Ramos (cell line): ENCODE data around the gene DHRS12.

Experiments used
- in situ Hi-C: fragments of 300-500 bp; cut with MboI; formaldehyde crosslinking; loops from one replicate; pipeline ENCODE4 v1.14.3; 2022; ENCODE audit warnings: low sequenced_read_pairs; ENCODE audit not compliant: unreplicated experiment

The DHRS12 gene

DNA sequence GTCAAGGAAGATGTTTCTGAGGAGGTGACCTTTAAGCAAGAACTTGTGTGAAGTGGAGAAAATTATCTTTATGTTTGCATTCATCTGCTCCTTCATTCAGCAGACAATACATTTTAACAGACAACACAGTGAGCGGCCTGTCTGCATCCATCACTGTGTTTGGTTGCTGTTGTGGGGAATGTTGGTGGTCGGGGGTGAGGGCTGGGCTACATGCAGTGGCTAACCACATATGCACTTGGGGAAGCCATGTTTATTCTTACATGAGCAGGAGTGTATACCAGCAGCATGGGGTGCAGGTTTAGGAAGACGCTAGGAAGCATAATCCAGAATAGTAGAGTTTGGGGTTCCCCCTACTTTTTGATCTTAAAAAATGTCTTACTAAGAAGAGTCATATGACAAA, 66.4 kb downstream of the DHRS12 start:
- in situ Hi-C loops, result no loop called here

DNA sequence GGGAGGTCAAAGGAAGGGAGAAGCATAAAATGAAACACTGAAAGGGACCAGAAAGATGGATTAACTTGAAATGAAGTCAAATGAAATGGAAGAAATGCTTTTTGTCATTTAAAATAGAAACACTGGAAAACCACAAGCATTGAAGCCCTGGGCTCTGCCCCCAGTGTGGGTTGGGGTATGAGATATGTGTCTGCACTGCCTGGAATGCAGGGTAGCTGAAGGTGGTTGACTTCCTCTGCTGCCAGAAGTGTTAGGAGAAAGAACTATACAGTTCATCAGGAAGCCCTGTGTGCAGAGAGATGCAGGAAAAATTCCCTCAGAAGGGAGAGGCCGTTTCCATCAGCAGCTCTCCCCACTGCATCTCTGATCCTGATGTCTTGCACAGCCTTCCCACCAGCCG, 69.2 kb downstream of the DHRS12 start:
- in situ Hi-C loops, result no loop called here

DNA sequence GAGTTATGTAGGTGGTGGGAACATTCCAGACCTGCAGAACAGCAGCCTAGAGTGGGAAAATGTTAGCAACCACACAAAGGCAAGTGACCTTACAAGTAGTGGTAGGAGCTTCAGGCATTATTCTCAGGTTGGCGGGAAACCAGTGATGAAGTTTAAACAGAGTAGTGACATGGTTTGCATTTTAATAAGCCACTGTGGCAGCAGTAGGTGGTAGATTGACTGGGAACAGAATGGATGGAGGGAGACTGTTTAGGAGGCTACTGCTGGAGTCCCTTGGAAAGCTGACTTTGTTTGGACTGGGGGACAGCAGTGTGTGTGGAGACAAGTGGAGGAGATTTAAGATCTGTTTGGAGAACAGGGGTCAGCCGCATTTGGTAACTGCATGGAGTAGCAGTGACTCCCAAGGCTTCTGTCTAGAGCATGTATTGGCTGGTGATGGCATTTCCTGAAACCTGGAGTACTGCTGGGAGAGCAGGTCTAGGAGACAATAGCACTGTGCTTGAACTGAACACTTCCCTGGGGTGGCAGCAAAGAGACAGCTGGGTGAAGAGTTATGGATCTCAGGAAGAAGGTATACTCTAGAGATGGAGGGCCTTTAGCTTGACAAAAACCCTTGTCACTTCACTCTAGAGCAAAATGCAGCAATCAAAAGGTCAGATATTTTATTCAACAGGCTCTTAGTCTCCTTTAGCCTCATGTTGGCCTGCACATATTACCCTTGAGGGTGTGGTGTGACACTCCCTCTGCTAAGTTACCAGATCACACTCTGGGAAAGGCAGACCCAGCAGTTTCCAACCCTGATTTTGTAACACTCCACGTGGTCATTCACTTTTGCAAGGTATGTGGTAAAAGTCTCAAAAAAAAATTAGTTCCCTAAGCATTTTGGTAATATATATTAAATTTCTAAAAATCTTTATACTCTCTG, 70.3 kb downstream of the DHRS12 start:
- in situ Hi-C loops, result no loop called here

DNA sequence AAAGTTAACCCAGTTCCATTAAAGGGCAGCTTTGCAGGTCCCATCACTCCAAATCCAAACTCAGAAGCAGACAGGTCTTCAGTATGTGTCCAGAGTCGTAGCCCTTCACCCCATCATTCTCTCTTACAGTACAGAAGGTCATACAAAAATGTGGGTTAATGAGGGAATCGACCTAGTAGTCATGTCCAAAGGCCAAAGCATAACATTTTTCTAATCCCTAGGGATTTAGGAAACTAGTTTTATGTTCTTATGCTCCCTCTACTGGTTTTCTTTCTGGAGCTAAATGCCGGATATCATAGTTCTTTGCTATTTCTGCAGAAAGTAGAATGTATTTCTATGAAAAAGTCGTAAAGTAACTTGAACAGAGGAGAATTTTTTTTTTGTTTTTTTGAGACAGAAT, 72.2 kb downstream of the DHRS12 start:
- in situ Hi-C loops, result no loop called here

DNA sequence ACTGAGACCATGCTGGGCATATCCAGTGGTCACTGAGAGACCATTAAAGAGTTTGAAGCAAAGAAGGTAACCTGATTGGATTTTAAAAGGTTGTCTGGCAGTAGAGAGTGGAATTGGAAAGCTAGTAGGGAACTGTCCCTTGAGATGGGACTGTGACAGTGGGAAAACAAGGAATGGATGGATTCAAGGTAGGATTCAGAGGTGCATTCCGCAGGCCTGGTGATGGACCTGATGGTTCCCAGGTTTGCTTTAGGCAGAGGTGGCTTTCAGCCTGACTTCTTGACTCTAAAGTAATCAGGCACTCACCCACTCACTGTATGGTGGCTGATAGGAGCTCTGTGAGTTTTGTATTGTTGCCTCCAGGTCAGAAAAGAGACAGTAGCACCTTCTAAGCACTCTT, 73.0 kb downstream of the DHRS12 start:
- in situ Hi-C loops, result no loop called here

DNA sequence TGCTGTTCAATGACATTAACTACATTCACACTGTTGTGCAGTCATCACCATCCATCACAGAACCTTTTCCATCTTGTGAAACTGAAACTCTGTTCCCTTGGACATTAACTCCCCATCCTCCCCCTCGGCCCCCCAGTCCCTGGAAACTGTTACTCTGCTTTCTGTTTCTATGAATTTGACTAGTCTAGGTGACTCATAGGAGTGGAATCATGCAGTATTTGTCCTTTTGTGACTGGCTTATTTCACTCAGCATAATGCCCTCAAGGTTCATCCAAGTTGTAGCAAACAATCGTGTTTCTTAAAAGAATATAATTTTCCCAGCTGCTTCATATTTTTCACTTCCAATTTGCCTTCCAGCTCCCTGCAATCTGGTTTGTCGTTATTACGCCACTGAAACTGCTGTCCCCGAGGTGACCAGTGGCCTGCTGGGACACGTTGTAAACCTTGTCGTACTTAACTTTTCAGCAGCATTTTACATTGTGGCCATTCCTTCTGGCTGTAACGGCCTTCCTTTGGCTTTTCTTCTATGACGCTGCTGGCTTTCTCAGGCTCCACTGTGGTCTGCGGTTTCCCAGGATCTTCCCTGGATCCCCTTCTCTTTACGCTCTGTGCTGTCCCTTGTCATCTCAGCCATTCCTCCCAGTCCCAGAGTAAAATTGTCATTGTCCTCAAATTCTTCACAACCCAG, 74.0 kb downstream of the DHRS12 start:
- in situ Hi-C loops, result no loop called here

DNA sequence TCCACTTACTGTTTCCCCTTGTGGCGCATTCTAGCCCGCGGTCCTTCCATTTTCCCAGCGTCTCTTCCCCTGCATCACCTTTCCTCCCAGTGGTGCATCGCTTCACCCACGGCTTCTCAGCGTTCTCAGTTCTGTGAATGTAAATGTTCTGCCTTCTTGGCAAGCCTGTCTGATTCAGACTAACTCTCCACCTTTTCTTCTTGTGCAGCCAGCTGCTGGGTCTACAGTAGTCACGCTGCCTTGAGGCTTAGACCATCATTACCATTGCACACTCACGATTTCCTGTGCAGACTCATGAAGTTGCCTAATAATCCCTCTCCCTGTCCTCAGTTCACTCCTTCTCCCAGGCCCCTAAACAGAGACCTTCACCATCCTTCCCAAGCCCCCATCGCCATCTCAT, 75.0 kb downstream of the DHRS12 start:
- in situ Hi-C loops, result no loop called here

DNA sequence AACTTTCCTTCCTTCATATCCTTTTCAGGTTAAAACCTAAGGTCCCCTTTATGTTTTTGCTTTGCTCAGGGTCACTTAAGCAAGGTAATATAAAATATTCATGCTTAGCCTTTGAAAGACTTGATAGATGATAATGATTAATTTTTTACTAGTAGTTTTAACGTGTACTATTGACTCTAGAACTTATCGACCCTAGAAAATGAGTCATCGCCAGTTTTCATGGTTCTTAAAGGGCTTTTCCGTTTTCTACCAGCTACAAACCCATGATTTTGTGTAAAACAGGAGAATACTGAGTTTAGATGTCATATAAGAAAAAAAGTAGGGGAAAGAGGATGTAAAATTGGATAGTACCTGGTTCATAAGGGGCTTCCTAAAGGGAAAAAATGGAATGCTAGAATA, 75.7 kb downstream of the DHRS12 start:
- in situ Hi-C loops, result no loop called here

DNA sequence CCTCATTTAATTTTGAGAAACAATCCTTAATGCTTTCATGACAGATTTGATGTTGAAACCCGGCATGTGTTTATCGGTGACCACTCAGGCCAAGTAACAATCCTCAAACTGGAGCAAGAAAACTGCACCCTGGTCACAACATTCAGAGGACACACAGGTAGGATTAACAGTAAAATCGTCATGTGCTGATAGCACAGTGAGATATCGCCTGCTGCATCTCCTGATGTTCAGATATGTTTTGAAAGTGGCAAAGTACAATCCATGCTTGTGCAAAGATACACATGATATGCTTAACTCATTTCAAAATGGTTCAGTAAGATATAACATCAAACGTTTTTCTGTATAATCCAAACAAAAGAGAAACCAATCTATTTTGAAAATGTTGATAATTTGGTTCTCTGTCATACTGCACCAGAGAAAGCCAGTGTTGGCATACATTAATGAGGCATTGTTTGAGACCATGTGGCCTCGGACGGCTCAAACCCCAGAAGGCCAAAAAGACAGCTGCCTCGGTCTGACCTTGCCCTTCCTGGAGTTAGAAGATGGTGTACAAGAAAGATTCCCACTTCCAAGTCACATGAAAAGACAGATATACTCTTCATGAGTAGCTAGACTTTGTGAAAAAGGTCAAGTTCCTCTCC, 76.2 kb downstream of the DHRS12 start:
- in situ Hi-C loops, result no loop called here

DNA sequence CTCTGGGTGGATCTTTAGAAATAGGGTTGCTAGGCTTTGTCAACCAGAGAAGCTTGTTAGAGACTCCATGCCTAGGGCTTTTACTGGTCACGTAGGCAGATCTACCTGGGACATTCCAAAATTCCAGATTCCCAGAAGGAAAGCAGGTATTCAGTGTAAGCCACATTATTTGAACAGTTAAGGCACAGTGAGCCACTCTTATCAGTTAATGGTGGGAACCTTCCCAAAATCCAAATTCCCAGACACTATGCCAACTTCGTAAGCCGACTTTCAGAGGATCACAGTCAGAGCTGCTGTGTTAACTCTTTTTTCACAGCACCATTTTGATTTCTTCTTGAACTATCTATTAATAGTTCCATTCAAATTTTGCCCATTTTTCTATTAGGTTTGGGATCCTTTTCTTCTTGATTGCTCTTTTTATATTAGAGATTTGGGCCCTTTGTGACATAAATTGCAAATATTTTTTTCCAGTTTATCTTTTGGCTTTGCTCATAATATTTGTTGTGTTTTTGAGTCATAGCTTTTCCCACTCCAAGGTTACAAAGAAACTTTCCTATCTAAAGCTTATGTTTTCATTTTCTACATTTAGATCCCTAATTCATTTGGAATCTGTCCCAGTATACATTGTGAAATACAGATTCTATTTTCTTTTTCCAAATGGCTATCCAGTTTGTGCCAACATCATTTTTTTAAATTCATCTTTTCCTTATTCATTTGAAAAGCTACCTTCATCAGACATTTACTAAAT, 77.3 kb downstream of the DHRS12 start:
- in situ Hi-C loops, result no loop called here

DNA sequence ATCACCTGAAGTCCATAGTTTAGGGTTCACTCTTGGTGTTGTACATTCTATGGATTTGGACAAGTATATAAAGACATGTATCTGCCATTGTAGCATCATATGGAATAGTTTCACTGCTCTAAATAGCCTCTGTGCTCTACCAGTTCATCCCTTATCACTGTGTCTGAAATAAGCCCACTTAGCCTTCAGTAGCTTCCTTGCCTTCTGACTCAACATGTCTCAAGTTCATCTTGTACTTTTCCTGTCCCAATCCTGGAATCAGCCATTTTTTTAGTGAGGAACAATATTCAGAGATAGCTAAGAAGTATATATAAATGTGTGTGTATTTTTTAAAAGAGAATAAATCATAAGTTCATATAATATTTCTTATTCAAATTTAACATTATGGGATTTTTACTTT, 79.2 kb downstream of the DHRS12 start:
- in situ Hi-C loops, result no loop called here

DNA sequence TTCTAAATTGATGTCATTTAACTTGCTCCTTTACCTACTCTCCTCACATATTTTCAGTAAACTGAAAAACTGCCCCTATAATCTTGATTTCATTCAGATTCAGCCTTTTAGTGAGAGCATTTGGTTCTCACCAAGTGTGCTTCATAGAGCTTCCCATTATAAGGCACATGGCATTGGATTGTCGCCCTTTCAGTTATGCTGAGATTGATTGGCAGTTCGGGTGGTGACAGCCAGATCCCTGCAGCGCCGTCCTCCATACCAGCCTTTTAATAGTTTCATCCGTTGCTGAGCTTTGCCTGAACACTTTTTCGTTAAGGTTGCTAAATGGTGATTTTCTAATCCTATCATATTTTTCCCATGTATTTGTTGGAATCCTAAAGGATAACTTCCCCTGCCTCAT, 80.4 kb downstream of the DHRS12 start:
- in situ Hi-C loops, result no loop called here

DNA sequence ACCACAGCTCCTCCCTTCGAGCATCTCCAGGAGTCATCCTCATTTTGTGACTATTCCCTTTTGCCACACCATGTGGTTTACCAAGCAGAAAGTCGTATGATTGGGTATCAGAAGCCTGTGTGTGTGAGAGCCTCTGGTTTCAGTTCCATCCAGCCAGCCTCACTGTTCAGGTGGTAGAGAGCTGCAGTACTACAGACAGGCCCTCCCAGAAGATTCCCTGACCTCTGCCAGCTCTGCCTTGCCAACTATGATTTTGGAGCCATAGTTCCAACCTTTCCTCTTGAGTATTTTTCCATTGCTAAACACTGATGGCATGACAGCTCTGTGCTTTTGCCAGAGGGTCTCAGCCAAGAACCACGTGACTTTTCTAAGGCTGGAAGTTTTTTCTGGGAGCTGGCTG, 82.5 kb downstream of the DHRS12 start:
- in situ Hi-C loops, result no loop called here

DNA sequence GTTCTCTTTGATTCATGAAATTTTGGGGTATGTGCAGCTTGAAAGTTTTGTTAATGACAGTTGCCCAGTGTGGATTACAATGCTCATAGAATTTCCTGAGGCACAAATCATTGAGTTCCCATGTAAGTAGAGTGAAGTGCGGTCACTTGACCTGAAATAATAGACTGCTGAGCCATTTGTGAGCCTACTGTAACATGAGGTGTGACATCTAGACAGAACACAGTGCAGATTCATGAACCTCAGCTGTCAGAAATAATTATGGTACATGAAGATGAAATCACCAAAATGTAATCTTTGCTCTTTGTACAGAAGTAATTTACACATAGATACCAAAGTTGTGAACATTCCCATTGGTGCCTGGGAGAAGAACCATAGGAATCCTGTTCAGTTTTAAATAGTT, 84.6 kb downstream of the DHRS12 start:
- in situ Hi-C loops, result no loop called here
